GM19193 (cell line): ENCODE data around the gene THOC6.

Experiments used
- POLR2A ChIP-seq: IDR thresholded peaks from 4 replicates; pipeline ENCODE4 v1.6.1; 2011; ENCODE audit not compliant: insufficient read depth, insufficient read length; ENCODE audit errors: extremely low read depth

The THOC6 gene

DNA sequence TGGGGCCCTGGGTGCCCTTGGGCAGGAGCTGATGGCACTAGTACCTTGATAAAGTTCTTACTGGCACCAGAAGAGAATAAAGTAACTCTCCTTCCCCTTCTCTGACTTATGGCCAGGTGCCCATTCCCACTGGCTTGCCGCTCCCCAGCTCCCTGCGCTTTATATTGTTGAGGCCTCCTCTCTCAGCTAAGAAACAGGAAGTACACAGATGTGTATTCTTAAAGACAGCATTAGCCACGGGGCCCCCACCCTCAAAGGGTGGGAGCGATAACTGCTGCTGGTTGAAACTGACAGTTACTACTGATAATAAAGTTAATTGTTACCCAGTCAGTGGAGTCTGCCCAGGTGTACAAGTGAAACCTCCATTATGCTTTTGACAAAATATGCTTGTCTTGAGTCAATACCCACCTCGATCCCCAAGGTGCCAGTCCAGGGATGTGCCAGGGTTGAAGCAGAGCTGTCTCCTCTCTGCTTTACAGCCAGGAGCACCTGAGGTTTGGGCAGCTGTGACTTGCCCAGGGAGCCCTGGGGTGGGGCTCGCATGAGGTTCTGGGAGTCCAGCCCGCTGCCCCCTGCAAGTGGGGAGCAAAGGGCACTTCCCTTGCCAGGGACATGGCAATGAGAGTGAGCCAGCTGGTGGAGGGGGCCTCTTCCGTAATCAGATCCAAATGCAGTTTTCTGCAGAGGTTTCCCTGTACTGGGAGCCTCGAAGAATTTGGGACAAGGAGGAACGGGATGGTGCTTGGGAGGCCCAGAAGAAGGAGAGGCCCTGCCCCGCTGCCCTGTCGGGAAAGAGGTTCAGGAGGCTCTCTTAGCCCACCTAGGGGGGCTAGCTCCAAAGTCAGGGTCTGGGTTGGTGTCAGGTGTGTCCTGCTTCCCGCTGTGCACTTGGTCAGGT, 16.5 kb upstream of the THOC6 start:
- TF ChIP-seq POLR2A: peak; percentile 14

DNA sequence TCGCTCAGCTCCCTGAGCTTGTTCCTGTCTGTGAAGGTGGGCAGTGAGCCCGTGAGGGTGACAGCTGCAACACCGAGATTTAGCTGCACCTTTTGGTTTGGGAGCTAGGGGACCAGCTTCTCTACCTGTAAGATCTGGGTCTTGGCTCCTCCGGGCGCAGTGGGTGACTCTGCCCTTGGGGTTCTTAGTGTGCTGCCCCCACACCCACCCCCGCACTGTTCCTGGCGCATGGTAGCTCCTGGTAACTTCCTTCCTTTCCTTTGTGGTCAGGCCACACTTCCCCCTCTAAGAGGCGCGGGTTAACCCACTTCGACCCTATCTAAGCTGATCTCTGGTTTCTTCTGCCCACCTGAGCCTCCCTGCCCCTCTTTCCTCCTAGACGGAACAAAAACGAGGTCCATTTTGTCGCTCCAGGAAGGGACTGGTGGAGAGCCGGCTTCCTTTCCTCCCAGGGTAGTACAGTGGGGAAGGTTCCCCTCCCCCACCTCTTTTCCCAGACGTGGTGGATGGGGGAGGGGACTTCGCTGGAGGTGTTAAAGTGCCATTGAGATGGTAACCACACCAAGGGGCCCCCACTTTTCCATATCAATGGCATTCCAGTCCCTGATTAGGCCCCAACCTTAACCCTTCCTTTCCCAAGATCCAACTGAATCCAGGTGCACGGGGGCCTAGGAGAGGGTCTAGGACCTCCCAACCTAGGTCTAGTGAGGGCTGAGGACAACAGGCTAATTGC, 15.7 kb upstream of the THOC6 start:
- no peak for TF ChIP-seq POLR2A

DNA sequence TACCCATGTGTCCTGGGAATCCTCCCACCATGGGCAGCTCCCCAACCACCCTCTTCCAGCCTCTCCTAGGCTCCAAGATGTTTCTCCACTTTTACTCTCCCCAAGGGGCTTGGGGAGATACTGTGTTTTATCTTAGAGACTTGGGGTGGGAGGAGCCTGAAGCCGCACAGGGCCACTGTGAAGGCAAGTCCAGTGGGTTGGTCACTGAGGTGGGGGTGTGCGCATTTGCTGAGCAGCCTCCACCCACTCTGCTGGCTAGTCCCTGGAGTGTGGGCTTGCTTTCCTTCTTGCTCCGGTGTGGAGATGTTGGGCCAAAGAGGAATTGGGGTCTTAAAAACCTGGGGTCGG, 15.2 kb upstream of the THOC6 start:
- no peak for TF ChIP-seq POLR2A

DNA sequence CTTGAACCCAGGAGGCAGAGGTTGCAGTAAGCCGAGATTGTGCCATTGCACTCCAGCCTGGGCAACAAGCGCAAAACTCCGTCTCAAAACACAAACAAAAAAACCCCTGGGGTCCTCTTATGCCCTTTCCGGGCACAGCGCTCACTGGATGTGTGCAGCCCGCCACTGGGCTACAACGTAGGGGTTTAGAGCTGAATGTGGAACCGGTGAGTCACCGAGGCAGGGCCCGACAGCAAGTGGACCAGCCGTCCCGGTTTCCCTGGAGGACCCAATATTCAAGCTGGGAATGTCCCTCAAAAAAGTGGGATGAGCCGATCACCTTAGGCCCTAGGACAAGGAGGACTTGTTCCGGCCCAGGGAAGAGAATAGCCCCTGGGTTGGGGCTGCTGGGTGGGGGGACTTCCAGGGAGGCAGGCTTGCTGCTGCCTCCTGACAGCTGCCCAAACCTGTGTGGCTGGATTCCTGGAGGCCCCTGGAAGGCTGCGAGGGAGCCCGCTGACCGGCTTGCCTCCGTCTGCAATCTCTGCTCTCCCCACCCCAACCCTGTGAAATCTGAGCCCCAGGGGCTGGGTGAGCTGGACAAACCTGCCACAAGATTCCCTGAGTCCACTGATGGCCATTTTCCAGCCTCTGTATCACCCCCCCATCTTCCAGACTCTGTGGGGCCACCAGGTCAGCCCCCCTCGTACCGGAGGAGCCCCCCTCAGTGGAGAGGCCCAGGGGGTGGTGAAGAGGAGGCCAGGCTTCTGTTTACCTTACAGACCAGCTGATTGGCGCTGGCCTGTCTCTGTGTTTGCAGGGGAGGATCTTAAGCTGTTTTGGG, 14.1 kb upstream of the THOC6 start:
- TF ChIP-seq POLR2A: no peak

DNA sequence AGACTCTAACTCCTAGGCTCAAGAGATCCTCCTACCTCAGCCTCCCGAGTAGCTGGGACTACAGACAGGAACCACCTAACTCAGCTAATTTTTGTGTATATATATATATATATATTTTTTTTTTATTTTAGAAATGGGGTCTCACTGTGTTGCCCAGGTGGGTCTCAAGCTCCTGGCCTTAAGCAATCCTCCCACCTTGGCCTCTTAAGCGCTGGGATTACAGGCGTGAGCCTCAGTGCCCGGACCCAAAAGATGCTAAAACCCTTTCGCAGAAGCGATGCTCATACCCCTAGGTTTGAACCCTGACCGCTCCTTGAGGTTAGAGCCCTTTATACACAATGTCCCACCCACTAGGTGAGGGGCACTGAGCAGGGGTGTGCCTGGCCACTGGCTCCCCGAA, 13.3 kb upstream of the THOC6 start:
- TF ChIP-seq POLR2A: no peak

DNA sequence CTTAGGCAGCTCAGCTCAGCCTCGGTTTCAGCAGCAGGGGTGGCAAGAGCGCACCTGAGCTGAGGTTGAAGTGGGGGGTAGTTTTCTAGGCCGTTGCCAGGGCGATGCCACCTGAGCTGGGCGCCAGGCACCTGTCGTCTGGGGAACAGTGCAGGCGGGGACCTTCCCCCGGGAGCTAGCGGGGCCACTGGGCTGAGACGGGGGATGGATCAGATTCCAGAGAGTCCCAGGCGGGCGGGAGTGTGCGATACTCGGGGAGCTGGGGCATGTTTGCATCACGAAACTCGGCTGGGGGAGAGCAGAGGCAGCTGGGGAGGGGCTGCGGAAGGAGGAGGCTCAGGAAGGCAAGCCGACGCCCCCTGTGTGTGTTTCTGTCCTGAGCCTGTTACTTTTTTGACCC, 11.6 kb upstream of the THOC6 start:
- no peak for TF ChIP-seq POLR2A

DNA sequence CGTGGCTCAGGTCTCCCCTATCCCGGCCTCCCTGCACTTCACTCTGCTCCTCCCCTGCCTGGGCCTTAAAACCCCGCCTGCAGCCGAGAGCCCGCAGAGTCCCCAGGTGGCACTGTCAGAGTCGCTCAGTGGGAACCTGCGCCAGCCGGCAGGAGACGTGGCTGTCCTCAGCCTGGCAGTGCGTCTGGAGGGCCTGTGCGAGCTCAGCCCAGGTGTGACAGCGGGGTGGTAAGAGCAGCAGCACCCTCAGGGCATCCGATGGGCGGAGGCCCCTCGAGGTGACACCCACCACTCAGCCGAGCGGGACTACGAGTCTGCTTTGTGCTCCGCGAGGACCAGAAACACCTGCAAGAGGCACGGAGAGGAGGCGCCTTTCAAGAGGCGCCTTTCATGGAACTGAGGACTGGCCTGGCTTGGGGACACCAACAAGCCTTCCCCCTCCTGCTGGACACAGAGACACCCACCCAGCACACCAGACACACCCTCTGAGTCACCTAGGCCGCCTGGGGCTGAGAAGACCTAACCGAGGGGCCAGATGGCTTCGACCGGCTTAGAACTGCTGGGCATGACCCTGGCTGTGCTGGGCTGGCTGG, 10.9 kb upstream of the THOC6 start, which contains the start of gene CLDN9:
Gene CLDN9, plus strand, starts transcription at position 96 of the 593 bp plus-strand sequence. Its CDS starts 440 bp downstream, at position 536.
- TF ChIP-seq POLR2A: no peak

DNA sequence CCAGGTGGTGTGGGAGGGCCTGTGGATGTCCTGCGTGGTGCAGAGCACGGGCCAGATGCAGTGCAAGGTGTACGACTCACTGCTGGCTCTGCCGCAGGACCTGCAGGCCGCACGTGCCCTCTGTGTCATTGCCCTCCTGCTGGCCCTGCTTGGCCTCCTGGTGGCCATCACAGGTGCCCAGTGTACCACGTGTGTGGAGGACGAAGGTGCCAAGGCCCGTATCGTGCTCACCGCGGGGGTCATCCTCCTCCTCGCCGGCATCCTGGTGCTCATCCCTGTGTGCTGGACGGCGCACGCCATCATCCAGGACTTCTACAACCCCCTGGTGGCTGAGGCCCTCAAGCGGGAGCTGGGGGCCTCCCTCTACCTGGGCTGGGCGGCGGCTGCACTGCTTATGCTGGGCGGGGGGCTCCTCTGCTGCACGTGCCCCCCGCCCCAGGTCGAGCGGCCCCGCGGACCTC, 10.3 kb upstream of the THOC6 start:
- TF ChIP-seq POLR2A: no peak

DNA sequence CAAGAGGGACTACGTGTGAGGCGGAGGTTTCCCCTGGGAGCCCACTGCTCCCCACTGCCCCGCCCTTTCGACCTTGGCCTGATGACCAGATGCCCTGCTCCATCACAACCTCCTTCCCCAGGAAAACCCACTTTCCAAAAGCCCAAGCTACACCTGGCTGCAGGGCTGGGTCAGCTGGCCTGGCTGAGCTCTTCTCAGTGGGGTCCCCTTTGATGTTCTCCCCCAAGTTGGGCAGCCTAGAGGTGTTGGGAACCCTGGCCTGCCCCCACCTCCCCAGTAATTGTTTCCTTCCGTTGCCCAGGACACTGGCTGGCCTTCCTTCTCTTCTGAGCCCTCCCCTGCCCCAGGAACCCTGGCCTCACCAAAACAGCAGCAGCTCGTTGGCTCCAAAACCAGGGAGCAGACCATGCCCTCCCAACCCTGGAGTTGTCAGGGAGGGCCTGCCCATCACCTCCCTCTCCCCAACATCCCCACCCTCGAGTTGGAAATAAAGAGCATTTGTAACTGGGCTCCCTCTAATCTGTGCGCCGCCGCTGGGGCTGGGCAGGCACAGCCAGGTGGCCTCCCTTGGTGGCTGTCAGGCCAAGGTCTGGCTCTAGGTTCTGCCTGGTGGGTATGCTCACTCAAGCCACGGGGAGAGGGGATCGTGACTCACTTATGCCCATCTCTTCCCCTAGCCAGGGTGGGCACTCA, 9.7 kb upstream of the THOC6 start:
- TF ChIP-seq POLR2A: no peak

DNA sequence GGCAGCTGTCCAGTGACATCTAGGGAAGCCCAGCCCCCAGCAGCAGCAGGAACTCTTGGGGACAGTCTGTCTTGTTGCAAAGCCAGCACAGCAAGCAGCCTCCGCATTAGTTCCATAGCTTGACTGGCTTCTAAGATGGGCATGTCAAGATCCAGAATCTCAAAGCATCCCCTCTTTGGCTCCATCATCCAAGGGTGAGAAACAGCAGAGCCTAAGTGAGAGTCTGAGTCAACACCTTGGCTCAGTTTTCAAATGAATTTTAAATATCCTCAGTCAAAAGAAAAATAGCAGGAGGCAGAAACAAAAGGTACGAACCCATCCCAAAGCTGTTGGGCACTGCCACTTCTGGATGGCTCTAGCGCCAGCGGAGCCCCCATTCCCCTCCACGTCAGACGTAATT, 8.9 kb upstream of the THOC6 start:
- no peak for TF ChIP-seq POLR2A

DNA sequence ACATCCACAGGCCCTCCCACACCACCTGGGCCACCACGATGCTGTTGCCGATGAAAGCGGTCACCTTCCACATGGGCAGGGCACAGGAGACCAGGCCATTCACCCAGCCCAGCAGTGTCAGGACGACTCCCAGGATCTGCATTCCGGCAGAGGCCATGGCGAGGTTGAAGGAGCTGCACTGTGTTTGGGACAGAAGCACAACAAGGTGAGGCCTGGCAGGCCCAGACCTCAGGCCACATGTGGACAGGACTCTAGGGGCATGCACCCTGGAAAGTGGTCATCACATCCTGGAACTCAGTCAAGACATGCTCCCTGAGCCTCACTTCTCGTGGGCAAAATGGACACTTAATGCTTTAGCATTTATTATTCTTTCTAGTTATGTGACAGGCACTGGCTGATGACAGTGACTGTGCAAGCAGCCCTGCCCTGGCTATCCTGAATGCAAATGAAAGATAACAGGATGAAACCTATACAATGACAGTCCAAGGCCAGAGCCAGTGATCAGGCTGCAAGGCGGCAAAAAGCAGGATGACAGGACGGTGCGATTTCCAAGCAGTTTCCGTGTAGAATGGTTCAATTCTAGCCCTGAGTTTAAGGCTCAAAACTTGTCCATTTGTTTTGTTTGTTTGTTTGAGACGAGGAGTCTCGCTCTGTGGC, 7.8 kb upstream of the THOC6 start:
- TF ChIP-seq POLR2A: no peak

DNA sequence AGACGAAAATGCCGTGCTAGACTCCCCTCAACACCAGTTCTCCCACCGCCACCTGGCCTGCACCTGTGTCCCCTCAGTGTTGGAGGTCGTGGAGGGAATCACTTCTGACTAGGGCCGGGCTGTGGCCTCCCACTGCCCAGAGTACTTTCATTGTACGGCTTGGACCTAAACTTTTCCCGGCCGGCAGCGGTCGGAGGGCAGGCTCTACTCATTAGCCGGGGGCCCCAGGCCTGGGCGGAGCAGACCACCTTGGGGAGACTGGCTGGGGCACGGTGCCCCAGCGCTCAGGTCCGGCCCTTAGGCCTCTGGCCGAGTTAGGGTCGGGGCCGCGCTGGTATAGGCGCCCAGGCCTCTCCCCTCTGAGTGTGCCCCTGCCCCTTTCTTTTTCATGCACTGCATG, 6.5 kb upstream of the THOC6 start:
- TF ChIP-seq POLR2A: no peak

DNA sequence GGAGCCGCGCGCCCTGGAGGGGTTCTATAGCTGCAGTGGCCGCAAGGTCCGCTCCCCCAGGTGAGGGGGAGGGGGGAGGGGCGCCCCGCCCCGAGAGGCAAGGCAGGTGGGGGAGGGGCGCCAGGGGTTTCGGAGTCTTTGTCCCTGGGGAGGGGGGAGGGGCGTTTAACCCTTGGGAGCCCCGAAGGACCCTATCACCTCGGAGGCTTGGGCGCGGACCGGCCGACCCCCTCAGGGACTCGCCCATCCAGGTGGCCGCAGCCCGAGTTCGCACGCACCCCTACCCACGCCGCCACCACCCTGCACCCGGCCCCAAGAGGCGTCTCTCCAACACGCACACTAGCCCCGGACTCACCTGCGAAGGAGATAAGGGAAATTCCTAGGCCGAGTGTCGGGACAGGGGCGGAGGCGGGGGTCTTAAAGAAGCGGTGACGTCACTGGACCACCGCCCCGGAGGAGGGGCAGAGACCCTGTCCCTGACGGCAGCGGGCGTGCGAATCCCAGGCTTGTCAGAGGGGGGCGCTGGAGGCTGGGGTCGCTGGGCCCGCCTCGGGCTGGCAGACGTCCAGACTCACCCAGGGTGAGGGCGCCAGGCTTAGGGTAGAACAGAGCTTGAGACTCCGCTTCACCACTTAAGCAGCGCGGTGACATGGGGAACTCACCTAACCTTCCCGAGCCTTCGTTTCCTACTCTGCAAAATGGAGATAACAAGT, 5.9 kb upstream of the THOC6 start, which contains the start of gene CLDN6:
Gene CLDN6, minus strand, starts transcription at position 390 of the 713 bp plus-strand sequence. CDS start 2,162 bp downstream, outside the sequence.
- TF ChIP-seq POLR2A: no peak
